ENCODE results near the gene USP6NL.

The USP6NL gene

GRCh38 chr10:11588873-11589574 is 22.4 kb downstream of the USP6NL start:
- H3K36me3 ChIP-seq (ENCODE audit: control insufficient read depth, insufficient read depth, low read length): no peaks in the 10 kb centered on the region
- no peak overlapping the region for H3K4me3 ChIP-seq (replicated peaks; ENCODE audit: low read depth, low read length)
- no peak for TF ChIP-seq CTCF (IDR thresholded peaks at IDR 0.05; ENCODE audit: insufficient read depth, low read length, poor library complexity, severe bottlenecking)
- no peak for DNase-seq (ENCODE audit: extremely low read depth, insufficient read length)
- no peaks in the 10 kb centered on the region for H3K27me3 ChIP-seq (replicated peaks; ENCODE audit: control insufficient read depth, insufficient read depth, low read length)

- no peak overlapping the region for H3K4me3 ChIP-seq (replicated peaks; ENCODE audit: low read depth, low read length)
- no peaks in the 10 kb centered on the region for H3K27me3 ChIP-seq (replicated peaks; ENCODE audit: control insufficient read depth, insufficient read depth, low read length)
- H3K36me3 ChIP-seq (ENCODE audit: control insufficient read depth, insufficient read depth, low read length): no peaks in the 10 kb centered on the region
- TF ChIP-seq CTCF (IDR thresholded peaks at IDR 0.05; ENCODE audit: insufficient read depth, low read length, poor library complexity, severe bottlenecking): no peak
- DNase-seq (ENCODE audit: extremely low read depth, insufficient read length): no peak
Measured at GRCh38 chr10:11587722-11588259, 23.7 kb downstream of the USP6NL start.

- H3K27me3 ChIP-seq (replicated peaks; ENCODE audit: control insufficient read depth, insufficient read depth, low read length): no peaks in the 10 kb centered on the region
- TF ChIP-seq CTCF (IDR thresholded peaks at IDR 0.05; ENCODE audit: insufficient read depth, low read length, poor library complexity, severe bottlenecking): no peak
- H3K36me3 ChIP-seq (ENCODE audit: control insufficient read depth, insufficient read depth, low read length): no peaks in the 10 kb centered on the region
- H3K4me3 ChIP-seq (replicated peaks; ENCODE audit: low read depth, low read length): no peak overlapping the region
- DNase-seq (ENCODE audit: extremely low read depth, insufficient read length): no peak
Measured at GRCh38 chr10:11586170-11586569, 25.3 kb downstream of the USP6NL start.

GRCh38 chr10:11581213-11581612 is 30.2 kb downstream of the USP6NL start:
- no peaks in the 10 kb centered on the region for H3K36me3 ChIP-seq (ENCODE audit: control insufficient read depth, insufficient read depth, low read length)
- no peak for DNase-seq (ENCODE audit: extremely low read depth, insufficient read length)
- H3K27me3 ChIP-seq (replicated peaks; ENCODE audit: control insufficient read depth, insufficient read depth, low read length): no peaks in the 10 kb centered on the region
- no peak overlapping the region for H3K4me3 ChIP-seq (replicated peaks; ENCODE audit: low read depth, low read length)
- no peak for TF ChIP-seq CTCF (IDR thresholded peaks at IDR 0.05; ENCODE audit: insufficient read depth, low read length, poor library complexity, severe bottlenecking)

- no peak for TF ChIP-seq CTCF (IDR thresholded peaks at IDR 0.05; ENCODE audit: insufficient read depth, low read length, poor library complexity, severe bottlenecking)
- no peak for DNase-seq (ENCODE audit: extremely low read depth, insufficient read length)
- H3K27me3 ChIP-seq (replicated peaks; ENCODE audit: control insufficient read depth, insufficient read depth, low read length): no peaks in the 10 kb centered on the region
- H3K4me3 ChIP-seq (replicated peaks; ENCODE audit: low read depth, low read length): no peak overlapping the region
- no peaks in the 10 kb centered on the region for H3K36me3 ChIP-seq (ENCODE audit: control insufficient read depth, insufficient read depth, low read length)
Measured at GRCh38 chr10:11579885-11580284, 31.6 kb downstream of the USP6NL start.

Measured in GM06990 (cell line).